NCI-H1048 (cell line): ENCODE measurements around the gene NPFF.
"Not testable (repeated sequence)": the region's sequence is repeated elsewhere in the genome, so short reads cannot be mapped to it uniquely, and the experiment has no call there.

Experiments
- DNase-seq: peaks from one replicate; lab custom pipeline; 2025; lab: John Stamatoyannopoulos, UW

The NPFF gene, protein sequence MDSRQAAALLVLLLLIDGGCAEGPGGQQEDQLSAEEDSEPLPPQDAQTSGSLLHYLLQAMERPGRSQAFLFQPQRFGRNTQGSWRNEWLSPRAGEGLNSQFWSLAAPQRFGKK

DNA sequence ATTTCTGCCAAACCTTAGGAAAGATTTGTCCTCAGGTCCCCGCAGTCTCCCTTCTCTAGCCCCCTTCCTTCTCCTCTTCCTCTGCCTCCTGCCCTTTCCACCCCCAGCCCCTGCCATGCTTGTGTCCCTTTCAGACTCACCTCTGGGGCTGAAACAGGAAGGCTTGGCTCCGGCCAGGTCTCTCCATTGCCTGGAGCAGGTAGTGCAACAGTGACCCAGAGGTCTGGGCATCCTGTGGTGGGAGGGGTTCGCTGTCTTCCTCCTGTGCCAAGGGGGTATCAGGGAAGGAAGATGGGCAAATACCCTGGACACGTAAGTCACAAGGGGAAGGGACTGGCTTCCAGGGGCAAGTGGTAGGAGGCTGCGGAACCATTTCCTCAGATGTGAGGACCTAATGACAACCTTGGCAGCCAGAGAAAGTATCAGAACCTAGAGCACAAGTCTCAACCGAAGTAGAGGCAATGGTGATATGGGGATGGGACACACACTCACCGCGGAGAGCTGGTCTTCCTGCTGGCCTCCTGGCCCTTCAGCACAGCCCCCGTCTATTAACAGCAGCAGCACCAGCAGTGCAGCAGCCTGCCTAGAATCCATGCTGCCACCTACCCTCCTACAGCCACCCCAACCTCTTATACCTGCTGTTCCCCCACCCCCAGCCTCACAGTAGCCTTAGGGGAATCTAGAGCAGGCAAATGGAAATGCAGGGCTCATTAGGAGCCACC is at the start of gene NPFF:
Gene NPFF (minus strand): TSS at position 604 of the 722 bp plus-strand sequence. CDS start 10 bp downstream, at position 594.
- no peak for DNase-seq

DNA sequence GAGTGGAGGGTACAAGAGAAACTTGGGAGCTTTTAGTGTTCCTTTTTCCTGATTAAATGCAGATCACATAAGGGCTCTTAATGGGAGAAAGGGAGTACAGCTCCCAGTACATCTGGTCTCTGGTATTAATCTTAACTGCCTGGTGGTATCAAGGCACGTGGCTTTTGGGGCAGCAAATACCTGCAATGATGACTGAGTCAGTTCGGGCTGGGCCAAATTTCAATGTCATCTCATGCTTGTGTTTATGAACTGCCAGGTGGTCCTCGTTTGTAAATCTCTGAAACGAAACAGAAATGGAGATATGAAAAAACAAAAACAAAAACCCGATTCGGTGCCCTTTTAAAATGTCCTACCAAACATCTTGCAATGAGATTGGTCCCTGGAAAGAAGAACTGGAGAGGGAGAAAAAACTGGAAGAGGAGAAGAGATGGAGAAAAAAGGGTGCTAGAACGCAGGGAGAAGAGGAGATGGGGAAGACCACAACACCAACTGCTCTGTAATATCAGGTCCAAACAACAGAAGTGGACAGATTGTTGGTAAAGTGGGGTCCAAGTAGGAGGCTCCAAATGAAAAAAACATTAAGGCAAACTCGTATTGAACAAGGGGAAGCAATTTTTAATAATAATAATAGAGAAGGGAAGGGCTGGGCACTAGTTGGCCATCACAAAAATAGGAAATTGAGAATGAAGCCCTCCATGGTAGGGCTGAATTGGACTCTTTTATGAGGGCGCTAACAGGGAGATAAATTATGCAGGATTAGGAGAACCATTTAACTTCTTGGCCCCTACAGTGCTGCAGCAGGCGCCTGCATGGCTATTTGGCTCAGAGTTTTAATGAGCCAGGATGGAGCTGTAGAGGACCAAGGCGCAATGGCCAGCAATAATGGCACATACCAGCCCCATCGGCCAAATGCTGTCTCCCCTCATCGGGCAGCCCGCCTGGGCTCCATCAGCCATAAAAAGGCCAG is 45.4 kb upstream of the NPFF start:
- DNase-seq, result no peak

DNA sequence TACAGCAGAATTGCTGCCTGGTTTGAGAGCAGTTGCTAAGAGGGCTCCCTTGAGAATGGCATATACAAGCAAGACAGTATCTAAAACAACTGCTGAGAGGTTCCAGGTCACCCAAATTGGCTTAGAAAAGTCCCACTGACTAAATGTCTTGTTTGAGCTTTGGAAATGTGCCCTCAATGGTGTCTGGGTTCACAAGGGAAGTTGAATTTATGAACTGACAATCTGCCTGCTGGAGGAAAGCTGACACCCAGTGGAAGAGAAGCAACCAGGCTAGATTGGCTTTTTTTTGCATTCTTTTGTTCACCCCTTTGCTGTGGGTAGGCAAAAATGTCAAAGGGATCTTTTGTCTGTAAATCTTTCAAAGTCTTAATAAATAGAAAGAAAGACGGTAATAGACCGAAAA is 44.6 kb upstream of the NPFF start:
- DNase-seq, result no peak

DNA sequence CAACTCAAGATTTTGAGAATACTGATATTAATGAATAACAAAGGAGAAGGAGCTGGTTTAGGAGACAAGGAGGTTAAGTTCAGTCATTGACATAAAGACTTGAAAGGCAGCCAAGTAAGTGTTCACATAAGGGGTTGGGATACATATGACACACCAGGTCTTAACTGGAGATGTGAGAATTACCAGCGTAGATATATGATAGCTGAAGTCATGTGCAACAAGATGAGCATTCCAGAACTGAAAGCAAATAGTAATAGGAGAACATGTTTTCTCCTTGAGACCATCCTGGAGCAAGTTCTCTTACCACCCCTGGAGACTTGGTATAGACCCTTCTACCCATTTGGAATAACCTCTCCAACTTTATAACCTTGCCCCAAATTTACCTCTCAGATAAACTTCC is 43.3 kb upstream of the NPFF start:
- DNase-seq, result no peak

DNA sequence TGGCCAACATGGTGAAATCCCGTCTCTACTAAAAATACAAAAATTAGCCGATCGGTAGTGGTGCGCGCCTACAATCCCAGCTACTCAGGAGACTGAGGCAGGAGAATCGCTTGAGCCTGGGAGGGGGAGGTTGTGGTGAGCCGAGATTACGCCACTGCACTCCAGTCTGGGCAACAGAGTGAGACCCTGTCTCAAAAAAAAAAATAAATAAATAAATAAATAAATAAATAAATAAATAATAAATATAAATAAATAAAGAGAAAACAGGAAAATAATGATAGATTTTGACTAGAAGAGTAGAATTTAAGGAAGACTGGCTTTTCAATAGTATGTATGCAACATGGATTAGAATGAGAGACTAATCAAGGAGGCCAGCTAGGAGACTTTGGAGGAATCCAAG is 42.8 kb upstream of the NPFF start:
- not testable (repeated sequence) for DNase-seq

DNA sequence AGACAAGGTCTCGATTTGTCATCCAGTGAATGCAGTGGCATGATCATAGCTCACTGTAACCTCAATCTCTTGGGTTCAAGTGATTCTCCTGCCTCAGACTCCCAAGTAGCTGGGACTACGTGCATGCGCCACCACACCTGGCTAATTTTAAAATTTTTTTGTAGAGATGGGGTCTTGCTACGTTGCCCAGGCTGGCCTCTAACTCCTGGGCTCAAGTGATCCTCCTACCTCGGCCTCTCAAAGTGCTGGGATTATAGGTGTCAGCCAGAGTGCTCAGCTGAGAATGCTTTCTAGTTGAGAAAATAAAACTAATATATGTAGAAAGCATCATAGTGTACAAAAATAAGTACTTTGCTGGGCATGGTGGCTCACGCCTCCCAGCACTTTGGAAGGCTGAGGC is 41.1 kb upstream of the NPFF start:
- DNase-seq, result not testable (repeated sequence)

DNA sequence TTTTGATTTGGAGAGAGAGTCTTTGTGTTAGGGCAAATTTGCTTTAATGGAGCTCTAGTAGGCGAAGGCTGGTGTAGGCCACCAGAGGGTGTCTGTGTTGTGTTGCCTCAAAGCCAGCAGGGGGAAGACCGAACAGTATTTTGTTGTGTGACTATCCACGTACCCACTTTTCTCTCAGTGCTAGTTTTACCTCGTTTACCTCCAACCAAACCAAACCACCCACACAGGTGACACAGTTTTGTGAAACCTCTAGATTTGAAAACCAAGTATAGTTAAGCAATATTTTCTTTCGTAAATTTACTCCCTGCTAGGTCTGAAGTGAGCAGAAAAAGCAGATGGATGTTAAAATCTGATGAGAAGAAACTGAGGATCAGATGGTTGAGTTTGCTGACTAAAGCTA is 36.3 kb upstream of the NPFF start:
- no peak for DNase-seq

DNA sequence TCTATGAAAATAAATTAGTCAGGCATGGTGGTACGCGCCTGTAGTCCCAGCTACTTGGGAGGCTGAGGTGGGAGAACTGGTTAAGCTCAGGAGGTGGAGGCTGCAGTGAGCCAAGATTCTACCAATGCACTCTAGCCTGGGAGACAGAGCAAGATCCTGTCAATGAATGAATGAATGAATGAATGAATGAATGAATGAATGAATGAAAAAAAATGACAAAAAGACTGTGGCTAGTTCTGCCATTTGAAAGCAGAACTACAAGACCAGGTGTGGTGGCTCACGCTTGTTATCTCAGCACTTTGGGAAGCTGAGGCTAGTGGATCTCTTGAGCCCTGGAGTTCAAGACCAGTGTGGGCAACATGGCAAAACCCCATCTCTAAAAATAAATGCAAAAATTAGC is 32.2 kb upstream of the NPFF start:
- DNase-seq, result no peak

DNA sequence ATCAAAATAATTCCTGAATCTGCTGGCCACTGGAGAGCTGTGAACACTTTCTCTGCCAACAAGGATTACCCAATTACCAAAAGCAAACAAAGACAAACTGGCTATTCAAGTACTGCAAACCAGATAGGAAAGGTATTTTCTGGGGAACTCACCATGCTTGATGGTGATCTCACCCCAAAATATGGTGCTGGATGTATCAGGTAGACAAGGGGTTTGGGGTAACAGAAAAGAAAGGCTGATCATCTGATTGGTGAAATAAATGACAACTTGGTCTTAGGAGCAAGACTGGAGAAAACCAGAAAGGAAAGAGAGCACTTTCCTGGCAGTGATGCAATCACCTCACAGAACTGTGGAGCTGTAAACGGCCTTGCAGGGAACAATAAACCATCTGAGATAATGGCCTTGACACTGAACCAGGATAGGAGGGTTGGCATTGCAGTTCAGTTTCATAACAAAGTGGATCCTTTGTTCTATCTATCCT is 31.0 kb upstream of the NPFF start:
- DNase-seq, result peak; percentile 23

DNA sequence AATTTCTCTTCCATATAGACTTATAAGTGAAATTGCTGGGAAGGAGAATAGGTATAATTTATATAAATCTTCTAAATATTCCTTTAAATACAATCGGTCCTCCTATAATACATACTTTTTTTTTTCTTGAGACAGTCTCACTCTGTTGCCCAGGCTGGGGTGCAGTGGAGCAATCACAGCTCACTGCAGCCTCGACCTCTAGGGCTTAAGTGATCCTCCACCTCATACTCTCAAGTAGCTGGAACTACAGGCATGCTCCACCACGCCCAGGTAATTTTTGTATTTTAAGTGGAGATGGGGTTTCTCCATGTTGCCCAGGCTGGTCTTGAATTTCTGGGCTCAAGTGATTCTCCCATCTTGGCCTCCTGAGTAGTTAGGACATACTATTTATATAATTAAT is 29.7 kb upstream of the NPFF start:
- DNase-seq, result no peak

DNA sequence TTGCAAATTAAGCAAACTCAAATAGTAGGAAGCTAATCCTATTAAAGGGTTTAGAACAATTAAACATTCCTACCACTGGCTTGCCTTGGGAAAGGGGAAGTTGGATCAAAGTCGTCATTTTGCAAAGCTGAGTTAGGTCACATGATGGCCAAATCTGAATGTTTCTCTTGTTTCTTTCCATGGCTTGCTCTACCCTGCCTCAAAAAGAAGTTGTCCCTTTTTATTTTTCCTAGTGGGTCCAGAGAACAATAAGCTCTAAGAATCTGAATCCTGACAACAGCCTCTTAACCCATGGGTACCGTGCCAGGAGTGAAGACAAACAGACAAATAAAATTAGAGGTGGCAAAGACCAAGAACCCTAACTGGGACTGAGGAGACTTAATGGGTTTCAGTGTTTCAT is 26.2 kb upstream of the NPFF start:
- DNase-seq, result no peak

DNA sequence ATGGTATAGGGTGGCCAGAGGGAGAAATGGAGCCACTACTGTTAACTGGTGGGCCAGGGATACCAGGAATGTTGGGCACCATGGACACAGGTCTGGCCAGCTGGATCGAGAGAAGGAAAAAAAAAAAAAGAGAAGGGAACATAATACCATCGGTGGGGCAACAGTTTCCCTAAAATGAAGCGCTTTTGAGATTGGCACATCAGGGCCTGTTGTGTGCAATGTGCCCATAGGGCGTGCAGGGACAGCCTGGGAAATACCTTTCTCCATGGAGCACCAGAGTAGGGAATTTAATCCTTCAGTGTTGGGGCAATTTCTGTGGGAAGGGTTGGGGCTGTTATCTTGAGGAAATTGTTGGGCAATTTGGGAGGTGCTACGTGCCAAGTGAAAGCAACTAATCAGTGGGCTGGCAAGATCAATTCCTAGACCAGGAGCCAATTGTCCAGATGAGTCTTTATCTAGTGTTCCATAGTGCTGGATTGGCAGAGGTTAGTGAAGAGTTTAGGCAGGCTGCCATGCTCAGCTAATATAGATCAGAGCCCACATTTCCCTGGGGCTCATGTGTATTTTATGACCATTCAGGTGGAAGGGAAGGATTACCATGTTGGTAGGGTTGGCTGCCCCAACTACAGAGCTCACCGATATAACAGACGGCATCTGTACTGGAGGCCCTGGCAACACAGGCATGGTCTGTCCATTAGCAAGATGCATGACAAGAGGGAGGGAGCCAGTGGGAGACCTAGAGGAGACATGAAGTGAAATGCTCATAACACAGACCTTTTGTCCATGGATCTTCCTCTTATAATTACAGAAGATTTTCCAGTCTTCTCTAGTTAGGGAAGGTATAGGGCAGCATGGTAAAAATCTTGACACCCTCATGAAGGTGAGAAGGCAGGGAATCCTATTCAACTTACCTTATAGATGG is 25.5 kb upstream of the NPFF start:
- DNase-seq, result no peak

DNA sequence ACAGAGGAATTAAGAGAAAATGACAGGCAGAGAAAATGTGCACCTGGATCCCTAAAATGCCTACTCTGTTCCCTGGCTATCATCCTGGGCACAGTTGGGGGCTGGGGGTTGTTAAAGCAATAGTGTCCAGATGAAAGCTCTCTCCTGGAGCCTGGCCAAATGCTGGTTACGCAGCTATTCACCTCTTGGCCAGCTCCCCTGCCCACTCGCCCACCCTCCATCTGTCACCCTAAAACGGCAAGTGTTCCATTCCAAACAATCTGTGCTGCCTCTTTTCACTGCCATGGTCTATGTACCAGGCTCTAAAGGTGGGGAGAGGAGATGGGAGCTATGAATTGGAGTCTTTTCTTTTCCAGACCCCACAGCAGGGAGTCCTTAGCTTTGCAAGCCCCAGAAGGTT is 24.7 kb upstream of the NPFF start:
- DNase-seq, result no peak

DNA sequence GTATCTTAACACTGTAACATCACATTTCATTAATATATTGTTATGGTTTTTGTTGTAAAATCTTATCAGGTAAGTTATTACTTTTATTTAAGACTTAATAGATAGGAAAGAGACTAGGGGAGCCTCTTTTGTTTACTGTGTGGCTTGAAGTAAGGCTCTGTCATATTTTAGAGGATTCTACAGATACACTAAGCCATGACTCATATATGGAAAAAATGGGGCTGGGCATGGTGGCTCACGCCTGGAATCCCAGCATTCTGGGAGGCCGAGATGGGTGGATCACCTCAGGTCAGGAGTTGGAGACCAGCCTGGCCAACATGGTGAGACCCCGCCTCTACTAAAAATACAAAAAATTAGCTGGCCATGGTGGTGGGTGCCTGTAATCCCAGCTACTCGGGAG is 23.6 kb upstream of the NPFF start:
- no peak for DNase-seq

DNA sequence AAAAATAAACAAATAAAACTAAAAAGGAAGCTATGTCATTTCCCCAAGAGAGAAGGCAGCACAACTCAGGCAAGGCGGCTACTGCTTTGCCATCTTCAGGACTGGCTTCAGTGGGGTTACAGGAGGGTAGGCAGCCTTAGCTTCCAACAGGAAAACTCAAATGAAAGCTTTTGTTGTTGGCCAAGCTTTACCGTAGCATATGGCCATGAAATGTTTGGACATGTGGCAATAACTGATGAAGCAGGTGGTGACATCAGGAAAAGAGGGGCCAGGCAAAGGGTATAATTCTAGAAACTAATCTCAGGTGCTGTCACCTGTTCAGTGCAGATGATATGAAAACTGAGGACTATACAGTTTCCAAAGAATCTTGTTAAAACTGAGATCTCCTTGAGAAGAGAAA is 22.8 kb upstream of the NPFF start:
- no peak for DNase-seq

DNA sequence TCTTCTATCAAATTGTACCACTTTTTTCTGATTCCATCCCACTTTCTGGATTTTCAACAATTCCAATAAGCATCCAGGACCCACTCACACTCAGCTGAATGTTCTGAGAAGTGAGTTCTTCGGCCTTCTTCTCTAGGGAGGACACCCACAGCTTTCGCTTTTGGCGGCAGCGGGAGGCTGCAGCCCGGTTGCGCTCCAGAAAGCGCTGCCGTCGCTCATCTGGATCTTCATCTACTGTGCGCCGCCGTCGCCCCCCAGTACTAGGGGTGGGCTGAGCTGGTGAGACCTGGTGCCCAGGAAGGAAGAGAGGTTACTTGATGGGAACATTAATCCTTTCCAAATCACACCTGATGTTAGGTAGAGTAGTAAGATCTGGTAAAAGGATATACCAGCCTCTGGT is 17.2 kb upstream of the NPFF start:
- DNase-seq, result no peak

DNA sequence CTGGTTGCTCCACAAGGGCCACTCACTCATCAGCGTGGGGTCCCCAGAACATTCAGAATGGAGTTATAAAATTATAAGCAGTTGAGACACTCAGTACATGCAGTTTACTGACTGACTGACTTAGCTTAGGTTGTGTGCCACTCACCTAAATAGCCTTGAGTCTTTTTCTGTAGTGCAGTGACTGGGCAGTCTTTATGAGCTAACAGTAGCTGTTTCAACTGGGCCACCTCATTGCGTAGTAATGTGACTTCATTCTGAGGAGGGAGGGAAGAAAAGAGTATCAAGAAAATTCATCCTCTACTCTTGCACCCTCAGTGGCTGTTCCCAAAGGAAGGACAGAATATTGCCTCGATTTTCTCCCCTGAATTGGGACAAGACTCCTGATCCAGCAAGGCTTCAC is 15.8 kb upstream of the NPFF start:
- DNase-seq, result no peak

DNA sequence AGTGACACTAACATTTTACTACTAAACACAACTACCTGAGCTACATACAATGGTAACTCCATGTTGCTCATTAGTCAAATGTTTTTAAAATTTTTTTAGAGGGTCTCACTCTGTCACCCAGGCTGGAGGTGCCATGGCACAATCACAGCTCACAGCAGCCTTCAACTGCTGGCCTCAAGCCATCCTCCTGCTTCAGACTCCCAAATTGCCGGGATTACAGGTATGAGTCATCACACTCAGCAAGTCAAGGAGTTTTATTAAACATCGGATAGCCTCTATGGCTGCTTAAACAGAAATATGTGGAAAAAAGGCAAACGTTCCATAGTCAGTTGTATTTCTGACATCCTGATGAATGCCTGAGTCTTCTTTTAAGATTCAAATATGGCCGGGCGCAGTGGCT is 11.1 kb upstream of the NPFF start:
- no peak for DNase-seq

DNA sequence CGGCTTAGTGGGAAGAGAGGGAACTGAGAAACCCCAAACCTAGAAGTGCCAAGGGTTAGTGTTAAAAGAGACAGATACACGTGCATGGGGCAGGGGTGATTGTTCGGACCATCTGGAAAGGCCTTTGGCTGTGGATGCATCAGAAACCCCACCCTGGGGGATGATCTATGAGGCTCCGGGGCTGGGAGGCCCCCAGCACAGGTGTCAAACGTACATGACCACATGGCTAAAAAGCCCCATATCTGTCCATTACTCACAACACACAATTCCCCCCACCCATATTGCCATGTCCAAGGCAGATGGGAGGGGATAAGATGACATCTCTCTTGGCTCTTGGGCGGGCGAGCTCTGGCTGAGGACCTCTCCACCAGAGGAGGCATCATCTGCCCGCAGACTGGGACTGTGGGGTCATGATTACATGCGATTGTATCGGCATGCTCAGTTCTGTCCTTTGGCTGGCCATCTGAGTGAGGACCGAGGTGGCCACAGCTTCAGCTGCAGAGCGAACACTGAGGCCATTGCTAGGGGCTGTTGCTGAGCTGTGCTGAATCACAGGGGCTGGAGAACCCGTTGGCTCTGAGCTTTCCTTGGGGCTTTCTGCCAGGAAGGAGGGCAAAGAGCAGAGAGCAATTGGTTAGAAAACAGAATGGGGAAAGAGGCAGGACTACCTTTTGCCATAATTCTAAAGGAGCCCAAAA is 9.6 kb upstream of the NPFF start:
- DNase-seq, result no peak

DNA sequence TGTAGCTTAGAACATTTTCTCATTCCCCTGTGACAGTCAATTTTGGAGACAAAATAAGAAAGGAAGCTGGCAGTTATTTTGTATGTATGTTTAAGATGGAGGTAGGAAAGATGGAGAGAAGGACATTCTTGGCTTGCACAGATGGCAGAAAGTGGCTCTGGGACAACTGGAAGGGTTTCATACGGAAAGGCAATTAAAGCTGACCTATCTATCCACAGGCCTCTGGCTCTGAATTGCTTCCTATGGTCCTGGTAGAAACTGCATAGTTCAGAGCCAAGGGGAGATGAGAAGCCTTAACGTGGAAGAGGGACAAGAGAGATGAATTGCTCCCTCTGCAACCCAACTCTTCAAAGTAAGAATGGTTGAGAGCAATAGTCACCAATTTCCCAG is 8.0 kb upstream of the NPFF start:
- DNase-seq, result no peak

DNA sequence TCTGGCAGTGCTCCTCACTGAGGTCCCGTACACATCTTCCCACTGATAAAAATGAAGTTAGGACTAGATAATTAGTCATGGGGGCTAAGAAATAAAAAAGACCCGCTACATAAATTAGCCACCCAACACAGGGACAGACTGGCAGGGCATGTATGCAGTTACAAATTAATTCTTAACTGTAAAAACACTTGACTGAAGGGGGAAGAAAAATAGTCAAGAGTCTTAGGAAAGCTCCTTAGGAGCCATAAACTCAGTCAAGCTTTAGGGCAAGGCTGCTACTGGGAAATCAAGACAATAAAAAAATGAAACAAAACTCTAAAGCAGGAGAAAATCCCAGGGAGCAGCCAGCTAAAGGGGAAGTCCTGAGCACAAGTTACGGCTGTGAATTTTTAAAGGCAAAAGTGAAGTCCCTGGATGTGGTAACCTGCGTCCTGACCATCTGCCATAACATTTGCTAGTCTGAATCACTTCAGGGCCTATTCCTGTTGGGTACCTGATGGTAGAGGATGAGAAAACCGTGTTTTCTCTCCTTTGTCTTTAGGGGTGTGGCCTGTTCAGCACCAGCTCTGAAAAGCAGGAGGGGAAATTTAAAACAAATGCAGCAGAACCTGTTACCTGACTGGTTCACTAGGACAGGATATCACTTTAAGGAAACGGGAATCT is 7.5 kb upstream of the NPFF start:
- no peak for DNase-seq
